ENCODE data around the gene ZNF397.

DNA sequence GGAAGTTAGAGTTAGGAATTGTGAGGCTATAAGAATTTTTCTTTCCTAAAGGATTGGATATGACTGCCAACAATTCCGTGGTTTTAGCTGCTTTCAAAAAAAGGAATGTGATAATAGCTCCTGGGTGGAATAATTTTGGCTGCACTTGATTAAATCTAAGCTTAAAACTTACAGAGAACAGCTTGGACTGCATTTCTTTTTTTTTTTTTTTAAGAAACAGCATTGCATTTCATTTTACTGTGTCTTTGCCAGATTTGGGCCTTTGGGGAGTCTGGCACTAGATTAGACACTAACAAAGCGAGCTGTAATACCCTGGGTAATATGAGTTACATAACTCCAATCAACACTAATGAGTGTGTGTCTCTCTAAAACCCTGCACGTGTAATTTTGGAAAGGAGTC is 37.8 kb upstream of the ZNF397 start:
- TF ChIP-seq, protein P1, sequence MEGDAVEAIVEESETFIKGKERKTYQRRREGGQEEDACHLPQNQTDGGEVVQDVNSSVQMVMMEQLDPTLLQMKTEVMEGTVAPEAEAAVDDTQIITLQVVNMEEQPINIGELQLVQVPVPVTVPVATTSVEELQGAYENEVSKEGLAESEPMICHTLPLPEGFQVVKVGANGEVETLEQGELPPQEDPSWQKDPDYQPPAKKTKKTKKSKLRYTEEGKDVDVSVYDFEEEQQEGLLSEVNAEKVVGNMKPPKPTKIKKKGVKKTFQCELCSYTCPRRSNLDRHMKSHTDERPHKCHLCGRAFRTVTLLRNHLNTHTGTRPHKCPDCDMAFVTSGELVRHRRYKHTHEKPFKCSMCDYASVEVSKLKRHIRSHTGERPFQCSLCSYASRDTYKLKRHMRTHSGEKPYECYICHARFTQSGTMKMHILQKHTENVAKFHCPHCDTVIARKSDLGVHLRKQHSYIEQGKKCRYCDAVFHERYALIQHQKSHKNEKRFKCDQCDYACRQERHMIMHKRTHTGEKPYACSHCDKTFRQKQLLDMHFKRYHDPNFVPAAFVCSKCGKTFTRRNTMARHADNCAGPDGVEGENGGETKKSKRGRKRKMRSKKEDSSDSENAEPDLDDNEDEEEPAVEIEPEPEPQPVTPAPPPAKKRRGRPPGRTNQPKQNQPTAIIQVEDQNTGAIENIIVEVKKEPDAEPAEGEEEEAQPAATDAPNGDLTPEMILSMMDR (conservative IDR thresholded peaks at IDR 0.05; ENCODE audit: low read length) = no peak
- no peak for TF ChIP-seq EZH2phosphoT487 (IDR thresholded peaks at IDR 0.05; ENCODE audit: borderline replicate concordance)

All from Loucy (cell line).